ENCODE results near the gene YJEFN3.

DNA sequence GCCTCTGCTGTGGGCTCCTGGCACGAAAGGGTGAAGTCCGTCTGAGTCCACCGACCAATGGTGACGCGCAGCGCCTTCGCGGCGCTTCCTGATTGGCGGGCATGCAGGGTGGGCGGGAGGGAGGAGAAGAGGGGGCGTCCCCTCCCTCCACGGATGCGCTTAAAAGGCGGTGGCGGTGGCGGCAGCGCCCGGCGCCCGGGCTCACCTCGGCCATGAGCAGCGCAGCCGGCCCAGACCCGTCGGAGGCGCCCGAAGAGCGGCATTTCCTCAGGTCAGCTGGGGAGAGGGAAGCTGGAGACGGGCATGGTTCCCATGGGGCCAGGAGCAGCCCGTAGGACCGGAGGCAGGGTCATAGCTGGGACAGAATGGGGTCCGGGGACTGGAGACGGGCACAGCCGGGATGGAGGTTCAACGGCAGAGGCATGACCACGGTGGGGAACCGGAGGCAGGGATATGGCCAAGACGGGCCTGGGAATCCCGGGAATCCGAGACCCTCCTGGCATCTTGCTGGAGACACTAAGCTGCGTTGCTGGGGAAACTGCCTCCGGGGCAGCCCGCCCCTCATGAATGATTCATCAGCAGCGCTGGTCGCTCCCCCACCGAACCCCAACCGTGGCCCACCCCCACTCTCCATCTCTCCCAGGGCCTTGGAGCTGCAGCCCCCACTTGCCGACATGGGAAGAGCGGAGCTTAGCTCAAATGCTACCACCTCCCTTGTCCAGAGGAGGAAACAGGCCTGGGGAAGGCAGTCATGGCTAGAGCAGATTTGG lies at the start of gene YJEFN3:
- TF ChIP-seq CTCF (IDR thresholded peaks at IDR 0.05; ENCODE audit: low read length) (no peak), EZH2 (IDR thresholded peaks at IDR 0.05; ENCODE audit: borderline replicate concordance, low read length) (no peak)

All from OCI-LY1 (cell line).